Amniotic epithelial cell (primary cell): ENCODE results near the gene CCL3.
"Not testable (repeated sequence)": the region's sequence is repeated elsewhere in the genome, so short reads cannot be mapped to it uniquely, and the experiment has no call there.

ENCODE experiments used
- DNase-seq: peaks from one replicate; pipeline ENCODE4 v3.0.0-alpha.2; 2010; ENCODE audit warnings: low read depth

Gene CCL3

GRCh38 chr17:36085765-36086164, 4.2 kb downstream of the CCL3 start:
- peak; percentile 9 for DNase-seq

GRCh38 chr17:36083691-36084090, 6.3 kb downstream of the CCL3 start:
- DNase-seq, result not testable (repeated sequence)

- DNase-seq, result not testable (repeated sequence)
Measured at GRCh38 chr17:36082482-36083120, 7.3 kb downstream of the CCL3 start.

- not testable (repeated sequence) for DNase-seq
Measured at GRCh38 chr17:36081681-36082471, 8.1 kb downstream of the CCL3 start.

GRCh38 chr17:36074365-36074764, 15.6 kb downstream of the CCL3 start:
- no peak for DNase-seq

GRCh38 chr17:36072431-36073121, 17.4 kb downstream of the CCL3 start:
- DNase-seq, result peak; percentile 7

GRCh38 chr17:36071751-36072150, 18.2 kb downstream of the CCL3 start:
- DNase-seq, result no peak

- no peak for DNase-seq
Measured at GRCh38 chr17:36070427-36070826, 19.5 kb downstream of the CCL3 start.

GRCh38 chr17:36069136-36069535, 20.8 kb downstream of the CCL3 start:
- DNase-seq, result peak; percentile 32

GRCh38 chr17:36068524-36068923, 21.4 kb downstream of the CCL3 start:
- DNase-seq, result no peak

GRCh38 chr17:36066365-36066985, 23.5 kb downstream of the CCL3 start:
- no peak for DNase-seq

GRCh38 chr17:36063786-36064541, 26.0 kb downstream of the CCL3 start, which contains the start of gene CCL18:
Gene CCL18, plus strand, starts transcription at chr17:36064272. Its CDS starts 71 bp downstream, at chr17:36064343.
- DNase-seq, result no peak

- DNase-seq, result no peak
Measured at GRCh38 chr17:36060816-36061215, 29.1 kb downstream of the CCL3 start.

GRCh38 chr17:36059406-36059805, 30.5 kb downstream of the CCL3 start:
- no peak for DNase-seq

GRCh38 chr17:36057911-36058310, 32.0 kb downstream of the CCL3 start:
- DNase-seq, result no peak

- DNase-seq, result no peak
Measured at GRCh38 chr17:36055921-36056520, 33.9 kb downstream of the CCL3 start.

- no peak for DNase-seq
Measured at GRCh38 chr17:36055171-36055570, 34.8 kb downstream of the CCL3 start.

GRCh38 chr17:36049643-36050042, 40.3 kb downstream of the CCL3 start:
- no peak for DNase-seq

- DNase-seq, result no peak
Measured at GRCh38 chr17:36048066-36048465, 41.9 kb downstream of the CCL3 start.
